Measurements from ENCODE around the gene TFAP2E. TPM values are rescaled to one million over a fixed set of nuclear protein-coding genes. Genes with fewer than 3 reads are reported as not detected.
A peak's percentile ranks its signal among the peaks of the same experiment; 100 is the strongest.

TFAP2E gene
- polyA plus RNA-seq, 1 donor, result 0.98 TPM

DNA sequence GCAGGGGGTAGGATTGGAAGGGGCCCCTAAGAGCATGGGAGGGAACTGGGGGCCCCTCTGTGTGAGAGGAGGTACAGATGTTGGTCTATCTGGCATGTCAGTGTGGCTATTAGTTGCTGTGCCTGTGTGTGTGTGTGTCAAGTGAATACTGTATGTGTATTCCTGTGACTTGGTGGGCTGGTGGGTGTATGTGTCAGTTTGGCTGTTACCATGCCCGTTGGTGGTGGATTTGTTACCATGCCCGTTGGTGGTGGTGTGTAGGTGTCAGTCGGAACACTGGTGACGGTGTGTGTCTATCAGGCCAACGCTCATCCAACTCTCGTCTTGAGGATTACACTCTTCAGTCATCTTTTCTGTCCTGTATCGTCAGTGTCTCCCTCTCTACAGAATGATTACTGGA lies 22.6 kb downstream of the TFAP2E start:
- DNase-seq, result no peak

DNA sequence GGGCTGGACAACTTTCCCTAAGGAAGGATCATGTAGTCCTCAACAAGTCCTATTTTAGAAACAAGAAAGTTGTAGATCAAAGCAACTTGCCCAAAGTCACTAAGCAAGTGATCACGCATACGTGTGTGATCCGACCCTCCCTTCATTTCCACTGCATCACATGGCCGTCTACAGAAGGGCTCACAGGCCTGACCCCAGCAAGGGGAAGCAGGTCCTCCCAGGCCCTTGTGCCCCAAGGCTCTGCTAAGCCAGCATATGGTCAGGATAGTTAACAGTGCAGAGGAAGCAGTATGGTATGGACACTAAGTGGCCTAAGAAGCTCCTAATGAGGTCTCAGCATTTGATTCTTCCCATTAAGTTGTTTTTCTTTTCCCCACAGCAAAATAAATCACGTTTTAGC lies 24.8 kb downstream of the TFAP2E start:
- no peak for DNase-seq

DNA sequence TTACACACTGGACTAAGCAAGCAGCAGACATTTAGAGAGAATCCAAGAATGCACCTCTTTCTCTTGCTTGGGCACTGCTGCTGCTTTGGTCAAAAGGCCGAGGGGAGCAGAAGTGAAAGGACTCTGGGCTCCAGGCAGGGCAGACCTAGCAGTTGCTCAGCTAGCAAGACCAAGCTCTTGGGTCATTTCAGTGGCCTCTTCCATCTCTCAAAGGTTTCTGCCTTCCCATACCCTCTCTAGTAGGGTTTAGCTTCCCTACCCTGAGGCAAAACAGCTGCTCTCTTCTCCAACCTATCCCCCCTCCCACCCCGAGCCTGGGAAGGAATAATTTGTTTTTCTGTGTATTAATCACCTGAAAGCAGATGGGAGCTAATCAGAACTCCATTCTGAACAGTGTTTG lies 25.8 kb downstream of the TFAP2E start:
- no peak for DNase-seq

DNA sequence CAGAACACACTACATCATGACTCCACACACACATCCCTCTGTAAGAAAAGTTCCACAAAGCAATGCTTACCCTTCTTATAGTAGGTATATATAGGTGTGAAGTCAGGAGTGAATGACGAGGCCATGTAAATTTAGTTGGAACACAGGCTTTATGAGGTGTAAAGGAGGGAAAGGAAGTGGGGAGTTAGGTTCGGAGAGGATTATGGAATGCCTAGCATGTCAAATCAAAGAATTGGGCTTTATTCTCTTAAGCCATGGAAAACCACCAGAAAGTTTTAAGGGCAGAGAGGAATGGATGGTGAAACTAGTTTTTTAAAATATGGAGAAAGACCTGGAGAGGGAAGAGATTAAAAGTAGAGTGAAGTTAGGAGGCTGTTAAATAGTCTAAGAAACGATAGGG lies 26.3 kb downstream of the TFAP2E start:
- no peak for DNase-seq

DNA sequence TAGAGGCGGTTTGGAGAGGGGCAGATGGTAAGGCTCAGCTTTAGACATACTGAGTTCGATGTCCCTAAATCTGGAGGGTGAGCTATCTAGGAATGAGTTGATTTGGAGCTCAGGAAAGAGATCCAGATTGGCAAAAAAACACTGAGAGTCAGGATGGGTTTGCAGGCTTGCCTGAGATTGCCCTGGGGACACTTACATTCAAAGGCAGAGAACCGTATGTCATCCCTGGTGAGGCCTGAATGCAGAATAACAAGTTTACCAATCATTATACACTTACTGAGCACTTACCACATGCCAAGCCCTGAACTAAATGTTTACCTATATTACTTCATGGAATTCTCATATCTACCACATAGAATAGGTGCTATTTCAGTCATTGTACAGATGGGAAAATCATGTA lies 27.5 kb downstream of the TFAP2E start:
- DNase-seq, result no peak

DNA sequence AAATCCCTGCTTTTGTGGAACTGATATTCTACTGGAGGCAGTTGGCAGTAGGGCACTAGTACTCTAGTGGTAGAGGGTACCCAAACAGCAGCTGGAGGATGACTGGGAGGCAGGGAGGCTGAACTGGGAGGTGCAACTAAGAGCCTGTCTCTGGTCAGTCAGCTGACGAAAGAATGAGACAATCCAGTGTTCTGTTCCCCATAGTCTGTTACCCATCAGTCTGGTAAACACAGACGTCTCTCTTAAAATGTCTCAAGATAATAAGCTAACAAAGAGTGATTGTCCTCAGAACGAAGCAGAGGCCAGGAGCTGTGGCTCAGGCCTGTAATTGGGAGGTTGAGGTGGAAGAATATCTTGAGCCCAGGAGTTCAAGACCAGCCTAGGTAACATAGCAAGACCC lies 30.4 kb downstream of the TFAP2E start:
- DNase-seq, result no peak

DNA sequence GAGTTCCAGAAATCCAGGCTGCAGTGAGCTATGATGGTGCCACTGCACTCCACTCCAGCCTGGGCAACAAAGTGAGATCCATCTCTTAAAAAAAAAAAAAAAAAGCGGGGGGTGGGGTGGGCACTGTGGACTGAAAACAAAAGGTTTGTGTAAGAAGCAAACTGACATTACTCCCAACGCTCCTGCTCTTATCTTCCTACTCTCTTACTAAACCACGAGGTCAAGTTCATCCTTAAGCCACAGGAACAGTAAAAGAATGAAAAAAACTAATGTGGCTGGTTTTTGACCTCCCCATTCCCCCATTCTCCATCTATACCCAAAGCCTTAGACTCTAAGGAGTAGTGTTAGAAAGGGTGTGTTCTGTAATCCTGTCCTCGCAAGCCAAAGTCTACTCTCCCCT lies 30.8 kb downstream of the TFAP2E start:
- no peak for DNase-seq

DNA sequence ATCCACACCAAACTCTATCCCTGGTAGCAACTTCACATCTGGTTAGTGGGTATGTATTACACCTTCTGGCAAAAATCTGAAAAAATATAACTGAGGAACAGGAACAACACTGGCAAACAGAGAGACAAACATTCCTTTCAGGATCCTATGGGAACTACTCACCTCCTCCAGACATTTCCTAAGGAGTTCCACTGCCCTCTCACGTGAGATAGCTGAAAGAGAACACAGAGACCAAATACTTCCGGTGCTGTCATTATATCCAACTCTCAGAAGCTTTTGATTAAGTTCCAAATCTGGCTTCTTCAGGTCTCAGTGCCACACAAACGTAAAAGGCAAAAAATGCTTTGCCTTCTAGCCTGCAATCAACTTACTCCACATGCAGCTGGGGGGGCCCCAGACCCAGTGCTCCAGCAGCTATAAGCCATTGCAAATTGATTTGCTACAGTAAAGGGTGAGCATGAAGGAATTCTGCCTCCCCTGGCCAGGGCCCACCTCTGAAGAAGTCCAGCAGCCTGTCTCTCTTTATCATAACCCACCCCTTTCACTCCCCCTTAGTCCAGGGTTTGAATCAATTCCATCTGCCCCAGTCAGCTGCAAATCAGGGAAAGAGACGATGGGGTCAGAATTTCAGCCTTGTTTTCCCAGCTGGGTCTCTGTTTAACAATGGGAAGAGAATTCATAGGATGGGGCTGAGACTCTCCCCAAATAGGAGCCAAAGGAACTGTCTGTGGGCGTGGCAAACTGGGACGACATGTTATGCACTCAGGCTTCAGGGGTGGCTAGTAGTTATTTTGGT lies 32.2 kb downstream of the TFAP2E start:
- no peak for DNase-seq

DNA sequence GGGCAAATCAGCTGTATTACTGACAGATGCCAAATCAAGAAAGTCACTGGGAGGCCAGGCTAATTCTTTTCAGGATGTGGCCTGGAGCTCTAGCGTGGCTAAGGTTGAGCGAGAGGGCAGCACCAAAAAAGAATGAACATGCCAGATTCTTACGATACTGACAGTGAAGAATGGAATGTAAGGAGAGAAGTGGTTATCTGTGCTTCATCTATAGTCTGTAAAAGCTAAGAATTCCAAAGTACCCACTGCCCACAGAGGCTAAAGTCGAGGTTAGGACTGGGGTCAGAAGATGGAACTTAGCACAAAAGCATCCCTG lies 32.7 kb downstream of the TFAP2E start:
- no peak for DNase-seq

DNA sequence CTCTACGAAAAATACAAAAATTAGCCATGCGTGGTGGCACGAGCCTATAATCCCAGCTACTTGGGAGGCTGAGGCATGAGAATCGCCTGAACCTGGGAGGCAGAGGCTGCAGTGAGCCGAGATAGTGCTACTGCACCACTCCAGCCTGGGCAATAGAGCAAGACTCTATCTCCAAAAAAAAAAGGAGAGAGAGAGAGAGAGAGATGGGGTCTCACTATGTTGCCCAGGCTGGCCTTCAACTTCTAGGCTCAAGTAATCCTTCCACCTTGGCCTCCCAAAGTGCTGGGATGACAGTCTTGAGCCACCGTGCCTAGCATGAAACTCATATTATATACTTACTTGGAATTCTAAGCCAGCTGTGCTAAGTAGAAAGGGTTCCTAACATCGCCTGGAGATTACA lies 38.5 kb downstream of the TFAP2E start:
- no peak for DNase-seq

DNA sequence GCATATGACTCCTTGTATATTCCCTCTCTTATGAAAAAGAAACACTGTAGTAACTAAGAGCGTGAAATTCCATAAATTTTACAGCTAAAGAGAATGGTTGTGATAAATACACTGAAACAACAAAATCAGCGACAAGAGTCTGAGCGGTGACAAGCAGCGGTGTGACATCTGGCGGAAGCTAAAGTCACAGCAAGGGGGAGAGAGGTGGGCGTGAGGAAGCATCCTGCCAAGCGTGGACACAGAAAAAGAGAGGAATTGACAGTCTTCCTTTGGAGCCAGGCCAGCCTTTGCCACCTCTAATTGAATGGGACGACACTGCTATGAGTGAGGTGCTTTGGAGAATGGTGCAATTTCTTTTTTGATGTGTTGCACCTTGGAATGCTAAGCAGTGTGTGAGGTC lies 42.3 kb downstream of the TFAP2E start:
- DNase-seq, result no peak

DNA sequence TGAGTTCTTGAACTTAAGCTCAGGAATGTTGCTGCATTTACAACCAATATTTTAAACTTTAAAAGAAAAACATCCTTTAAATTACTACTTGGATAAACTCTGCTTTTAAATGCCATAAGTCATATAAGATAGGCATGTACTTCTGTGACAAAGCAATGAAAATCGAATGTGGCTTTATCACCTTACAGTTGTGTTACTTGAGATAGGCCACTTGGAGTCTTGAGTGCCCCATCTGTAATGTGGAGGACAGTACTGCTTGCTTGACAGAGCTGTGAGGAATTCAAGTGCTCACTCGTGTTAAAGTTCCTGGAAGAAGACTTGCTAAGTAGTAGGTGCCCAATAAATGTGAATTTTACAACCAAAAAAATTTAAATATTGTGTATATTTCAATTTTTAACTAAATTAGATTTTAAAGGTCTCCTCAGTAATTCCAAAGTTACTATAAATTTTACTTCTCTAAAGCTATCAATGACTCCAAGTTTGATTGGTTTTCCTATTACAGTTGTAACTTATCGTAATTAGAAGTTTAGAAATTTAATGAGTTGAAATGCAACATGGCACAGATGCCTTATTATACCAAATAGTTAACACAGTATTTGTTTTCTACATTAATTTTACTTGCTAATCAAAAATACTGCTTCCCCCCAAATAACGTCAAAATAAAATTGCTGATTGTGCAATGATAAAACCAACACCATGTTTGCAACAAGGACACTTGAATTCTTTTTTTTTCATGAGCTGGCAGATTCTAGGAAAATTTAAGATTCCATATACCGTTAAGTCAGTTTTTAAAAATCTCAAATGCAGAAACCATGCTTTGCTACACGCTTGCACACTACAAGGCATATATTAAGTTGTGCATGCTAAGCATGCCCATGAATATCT lies 46.4 kb downstream of the TFAP2E start:
- DNase-seq, result no peak

DNA sequence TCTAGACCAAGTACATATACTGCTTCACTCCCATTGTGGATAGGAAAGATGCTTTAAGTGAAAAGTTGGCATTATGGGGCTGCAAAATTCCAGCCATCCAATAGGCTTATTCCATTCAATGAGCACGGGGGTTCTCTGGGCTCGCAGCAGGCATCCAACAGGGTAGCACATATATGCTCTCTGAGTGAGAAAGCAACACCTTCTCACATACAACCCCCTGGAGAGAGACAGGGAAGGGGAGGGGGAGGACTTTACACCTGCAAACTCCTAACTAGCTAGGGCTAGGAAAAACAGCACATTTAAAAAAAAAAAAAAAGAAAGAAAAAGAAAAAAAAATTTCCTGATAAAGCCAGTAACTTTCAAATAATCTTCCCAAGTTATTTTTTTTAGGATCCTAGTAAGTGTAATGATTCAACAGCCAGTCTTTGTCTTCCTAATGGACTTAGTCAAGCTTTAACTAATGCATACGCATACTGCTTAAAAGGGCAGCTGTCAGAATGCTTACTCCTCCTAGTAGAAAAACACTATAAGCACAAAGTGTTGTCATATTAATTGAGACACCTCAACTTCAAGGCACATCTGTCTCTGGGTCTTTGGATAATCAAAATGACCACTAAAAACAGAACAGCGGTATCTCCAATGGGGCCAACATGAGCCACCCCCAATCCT lies 49.5 kb downstream of the TFAP2E start:
- no peak for DNase-seq

DNA sequence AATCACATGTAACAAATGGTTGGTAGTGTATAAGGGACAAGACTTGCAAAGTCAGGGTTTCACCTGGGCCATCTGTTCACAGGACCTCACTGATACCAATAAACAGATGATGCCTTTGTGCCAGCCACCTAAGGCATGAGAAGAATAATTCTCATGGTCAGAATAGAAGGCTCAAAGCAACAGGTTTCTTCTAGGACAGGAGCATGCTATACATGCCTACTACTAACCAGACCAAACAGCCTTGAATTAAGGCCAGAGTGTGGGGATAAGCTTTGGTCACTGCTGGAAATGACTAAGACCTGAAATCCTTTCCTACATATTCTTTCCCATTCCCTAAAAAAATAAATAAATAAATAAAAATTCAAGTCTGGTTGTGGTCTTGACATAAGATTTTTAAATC lies 50.7 kb downstream of the TFAP2E start:
- DNase-seq, result no peak

DNA sequence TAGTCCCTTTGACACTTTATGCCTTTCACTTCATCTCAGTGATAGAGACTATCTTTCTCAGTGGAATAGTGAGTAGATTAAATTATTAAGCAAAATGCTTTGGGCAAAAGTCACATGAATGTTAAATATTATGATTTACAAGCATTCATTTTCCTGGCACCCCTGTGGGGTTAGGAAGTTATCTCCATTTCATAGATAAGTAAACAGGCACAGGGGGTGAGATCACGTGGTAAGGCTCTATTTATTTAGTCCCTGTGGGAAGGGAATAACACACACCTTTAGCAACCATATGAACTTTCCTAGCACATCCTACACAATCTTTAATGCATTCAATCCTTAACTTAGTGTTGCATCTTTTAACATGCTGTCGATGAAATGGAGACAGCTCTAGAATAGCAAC lies 55.9 kb downstream of the TFAP2E start:
- no peak for DNase-seq

DNA sequence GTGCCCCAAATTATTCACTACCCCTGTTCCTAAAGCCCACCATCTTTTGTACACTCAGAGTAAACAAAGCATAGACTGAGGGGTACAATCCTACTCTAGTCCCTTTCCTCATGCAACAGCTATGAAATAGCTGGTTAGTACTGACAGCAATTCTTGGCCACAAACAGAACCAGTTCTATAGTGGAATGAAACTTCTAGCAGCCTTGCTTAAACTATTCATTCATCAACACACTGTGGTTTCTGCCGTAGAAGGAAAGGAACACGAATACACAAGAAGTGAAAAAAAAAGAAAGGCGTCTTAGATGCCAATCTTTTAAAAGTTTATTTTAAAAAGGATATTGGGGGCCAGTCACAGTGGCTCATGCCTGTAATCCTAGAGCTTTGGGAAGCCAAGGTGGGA lies 58.3 kb downstream of the TFAP2E start:
- no peak for DNase-seq

DNA sequence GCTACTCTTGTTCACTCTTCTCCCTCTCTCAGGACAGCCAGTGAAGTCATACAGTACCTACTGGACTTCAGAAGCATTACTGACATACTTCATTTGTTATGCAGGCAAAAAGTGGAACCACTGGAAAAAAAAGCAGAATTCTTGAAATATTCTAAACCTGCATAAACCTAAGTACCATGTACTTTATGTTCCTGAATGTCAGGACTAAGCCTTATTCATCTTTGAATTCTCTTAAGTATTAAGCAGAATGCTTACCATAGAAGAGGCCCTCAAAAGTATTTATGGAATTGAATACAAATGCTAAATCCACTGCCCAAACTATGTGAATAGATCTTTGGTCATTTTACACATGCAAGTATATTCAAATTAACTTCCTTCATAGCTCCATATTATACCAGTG lies 60.4 kb downstream of the TFAP2E start:
- no peak for DNase-seq

DNA sequence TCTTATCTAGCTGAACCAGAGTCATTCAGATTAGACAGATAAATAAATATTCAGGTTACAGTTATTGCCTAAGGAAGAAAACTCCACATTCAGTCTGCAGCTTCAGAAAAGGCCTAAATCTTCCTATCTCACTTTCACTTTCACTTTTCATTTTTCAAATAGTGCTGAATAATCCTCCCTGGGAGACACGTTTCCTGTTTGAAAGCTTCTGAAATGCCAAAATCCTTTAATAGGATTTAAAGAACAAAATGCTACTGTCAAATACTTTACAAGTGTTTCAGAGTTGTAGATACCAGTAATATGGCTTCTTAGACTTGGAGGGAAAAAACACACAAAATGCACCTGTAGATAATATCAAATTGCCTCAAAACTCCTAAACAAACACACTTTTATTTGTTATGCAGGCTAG lies 64.3 kb downstream of the TFAP2E start:
- DNase-seq, result no peak

DNA sequence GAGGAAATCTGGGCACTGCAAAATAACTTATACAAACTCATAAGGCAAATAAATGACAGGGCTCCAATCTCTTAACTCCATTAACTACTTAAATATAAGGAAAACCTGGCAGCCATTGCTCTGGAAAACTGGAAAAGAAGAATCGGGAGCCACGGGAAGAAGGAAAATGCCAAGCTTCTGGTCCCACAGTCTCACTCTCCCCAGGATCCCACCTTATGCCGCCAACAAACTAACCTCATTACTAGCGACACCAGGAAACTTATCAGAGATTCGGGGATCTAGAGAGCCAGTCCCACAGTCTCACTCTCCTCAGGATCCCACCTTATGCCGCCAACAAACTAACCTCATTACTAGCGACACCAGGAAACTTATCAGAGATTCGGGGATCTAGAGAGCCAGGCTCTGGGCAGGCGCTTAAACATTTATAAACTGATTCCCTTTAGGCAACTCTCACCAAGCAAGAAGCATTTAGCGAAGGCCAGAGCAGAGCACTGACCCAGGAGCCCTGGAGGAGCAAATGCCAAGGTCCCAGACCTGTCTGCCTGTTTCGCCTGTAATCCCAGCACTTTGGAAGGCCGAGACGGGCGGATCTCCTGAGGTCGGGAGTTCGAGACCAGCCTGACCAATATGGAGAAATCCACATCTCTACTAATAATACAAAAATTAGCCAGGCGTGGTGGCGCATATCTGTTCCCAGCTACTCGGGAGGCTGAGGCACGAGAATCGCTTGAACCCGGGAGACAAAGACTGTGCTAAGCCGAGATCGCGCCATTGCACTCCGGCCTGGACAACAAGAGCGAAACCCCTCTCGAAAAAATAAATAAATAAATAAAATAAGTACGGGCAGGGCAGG lies 67.5 kb downstream of the TFAP2E start:
- no peak for DNase-seq

DNA sequence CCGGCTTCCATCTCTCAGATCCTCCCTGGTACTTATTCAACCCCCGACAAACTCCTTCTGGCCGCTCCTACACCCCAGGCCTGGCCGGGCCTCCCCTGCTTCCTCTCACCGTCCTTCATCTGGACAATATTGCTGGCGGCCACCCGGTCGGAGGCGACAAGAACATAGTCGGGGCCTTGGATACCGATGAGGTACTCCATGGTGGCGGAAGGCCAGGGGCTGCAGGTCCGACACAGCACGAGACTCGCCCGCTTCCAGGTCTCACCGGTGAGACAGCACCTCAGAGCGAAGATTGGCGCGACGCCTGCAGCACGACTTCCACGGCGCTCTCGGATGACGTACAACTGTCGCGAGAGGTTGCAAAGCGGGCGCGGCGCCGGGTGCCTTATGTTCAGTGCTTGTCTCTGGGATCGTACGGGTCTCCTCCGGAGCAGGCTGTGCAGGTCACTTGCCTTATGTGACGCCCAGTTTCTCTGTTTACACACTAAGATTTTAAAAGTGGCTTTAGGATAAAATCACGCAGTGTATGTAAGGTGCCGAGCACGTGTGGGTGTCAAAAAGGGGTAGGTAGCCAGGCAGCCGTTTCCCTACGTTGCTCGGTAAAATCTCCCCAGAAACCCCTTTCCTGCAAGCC lies 68.2 kb downstream of the TFAP2E start, which contains the start of gene PSMB2:
TSS of gene PSMB2 (minus strand) at position 294 of the 634 bp plus-strand sequence. CDS start at position 200, 94 bp downstream.
- peak; percentile 96 for DNase-seq

DNA sequence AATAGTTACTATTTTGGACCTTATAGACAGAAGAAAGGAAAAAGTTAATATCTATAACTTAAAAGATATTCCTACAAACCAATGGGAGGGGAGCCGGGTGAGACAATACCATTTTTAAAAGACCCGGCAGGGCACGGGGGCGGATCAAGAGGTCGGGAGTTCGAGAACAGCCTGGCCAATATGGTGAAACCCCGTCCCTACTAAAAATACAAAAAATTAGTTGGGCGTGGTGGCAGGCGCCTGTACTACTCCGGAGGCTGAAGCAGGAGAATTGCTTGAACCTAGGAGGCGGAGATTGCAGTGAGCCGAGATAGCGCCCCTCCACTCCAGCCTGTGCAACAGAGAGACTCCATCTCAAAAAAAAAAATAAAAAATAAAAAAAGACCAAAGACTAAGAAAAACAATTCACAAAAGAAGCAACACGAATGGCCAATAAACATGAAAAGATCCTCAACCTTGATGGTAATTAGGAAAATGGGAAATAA lies 69.4 kb downstream of the TFAP2E start:
- no peak for DNase-seq

Data from left kidney (tissue), 2 donors.